ENCODE measurements around the gene MYO1D. TPM values are rescaled to one million over a fixed set of nuclear protein-coding genes. Genes with fewer than 3 reads are reported as not detected.
"Not testable (repeated sequence)": the region's sequence is repeated elsewhere in the genome, so short reads cannot be mapped to it uniquely, and the experiment has no call there.

Gene MYO1D
- total RNA-seq, 1 donor from 2014 or later = 38.9 TPM

DNA sequence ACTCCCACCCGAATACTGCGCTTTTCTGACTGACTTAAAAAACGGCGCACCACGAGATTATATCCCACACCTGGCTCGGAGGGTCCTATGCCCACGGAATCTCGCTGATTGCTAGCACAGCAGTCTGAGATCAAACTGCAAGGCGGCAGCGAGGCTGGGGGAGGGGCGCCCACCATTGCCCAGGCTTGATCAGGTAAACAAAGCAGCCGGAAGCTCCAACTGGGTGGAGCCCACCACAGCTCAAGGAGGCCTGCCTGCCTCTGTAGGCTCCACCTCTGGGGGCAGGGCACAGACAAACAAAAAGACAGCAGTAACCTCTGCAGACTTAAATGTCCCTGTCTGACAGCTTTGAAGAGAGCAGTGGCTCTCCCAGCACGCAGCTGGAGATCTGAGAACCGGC, 10.5 kb upstream of the MYO1D start:
- DNase-seq = not testable (repeated sequence)

DNA sequence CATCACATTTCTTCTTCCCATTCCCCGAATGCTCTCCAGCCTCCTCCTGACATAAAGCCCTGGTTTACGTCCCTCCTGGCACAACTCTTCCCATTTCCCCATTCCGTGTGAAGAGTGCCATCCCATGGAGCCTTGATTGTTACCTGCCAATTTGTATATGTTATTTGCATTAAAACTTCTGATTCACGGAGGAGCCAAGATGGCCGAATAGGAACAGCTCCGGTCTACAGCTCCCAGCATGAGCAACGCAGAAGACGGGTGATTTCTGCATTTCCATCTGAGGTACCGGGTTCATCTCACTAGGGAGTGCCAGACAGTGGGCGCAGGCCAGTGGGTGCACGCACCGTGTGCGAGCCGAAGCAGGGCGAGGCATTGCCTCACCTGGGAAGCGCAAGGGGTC, 10.0 kb upstream of the MYO1D start:
- not testable (repeated sequence) for DNase-seq

DNA sequence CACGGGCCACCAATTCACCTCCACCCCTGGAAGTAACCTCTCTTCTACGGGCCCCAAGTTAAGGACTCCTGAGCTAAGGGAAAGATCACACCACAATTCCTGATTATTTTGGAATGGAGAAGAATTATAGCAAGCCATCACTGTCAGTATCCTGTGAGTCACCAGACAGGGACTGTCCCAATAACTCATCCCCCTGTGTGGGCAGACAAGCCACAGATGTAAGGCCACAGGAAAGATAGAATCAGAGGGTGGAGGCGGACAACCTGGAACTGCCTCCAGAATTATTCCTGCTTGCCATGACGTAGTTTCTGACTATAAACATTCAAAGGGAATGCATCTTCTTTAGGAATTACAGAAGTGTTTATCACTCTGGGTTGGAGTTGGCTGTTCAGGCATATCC, 5.8 kb upstream of the MYO1D start:
- no peak for DNase-seq

DNA sequence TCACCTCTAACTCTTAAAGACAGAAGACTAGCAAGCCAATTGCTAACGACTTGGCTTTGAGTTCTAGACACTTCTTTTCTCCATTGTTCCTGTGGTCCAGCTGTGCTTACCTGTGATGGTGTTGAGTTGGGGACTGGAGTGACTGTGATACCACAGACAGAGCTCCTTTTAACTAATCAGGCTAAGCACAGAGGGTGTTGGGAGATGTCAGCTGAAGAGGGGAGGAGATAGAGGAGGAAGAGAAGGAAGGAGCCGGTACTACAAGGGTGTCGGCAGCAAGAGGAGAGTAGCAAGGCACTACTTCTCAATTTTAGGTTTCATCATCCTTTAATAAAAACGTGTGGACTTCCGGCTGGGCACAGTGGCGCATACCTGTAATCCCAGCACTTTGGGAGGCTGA, 5.1 kb upstream of the MYO1D start:
- DNase-seq = no peak

DNA sequence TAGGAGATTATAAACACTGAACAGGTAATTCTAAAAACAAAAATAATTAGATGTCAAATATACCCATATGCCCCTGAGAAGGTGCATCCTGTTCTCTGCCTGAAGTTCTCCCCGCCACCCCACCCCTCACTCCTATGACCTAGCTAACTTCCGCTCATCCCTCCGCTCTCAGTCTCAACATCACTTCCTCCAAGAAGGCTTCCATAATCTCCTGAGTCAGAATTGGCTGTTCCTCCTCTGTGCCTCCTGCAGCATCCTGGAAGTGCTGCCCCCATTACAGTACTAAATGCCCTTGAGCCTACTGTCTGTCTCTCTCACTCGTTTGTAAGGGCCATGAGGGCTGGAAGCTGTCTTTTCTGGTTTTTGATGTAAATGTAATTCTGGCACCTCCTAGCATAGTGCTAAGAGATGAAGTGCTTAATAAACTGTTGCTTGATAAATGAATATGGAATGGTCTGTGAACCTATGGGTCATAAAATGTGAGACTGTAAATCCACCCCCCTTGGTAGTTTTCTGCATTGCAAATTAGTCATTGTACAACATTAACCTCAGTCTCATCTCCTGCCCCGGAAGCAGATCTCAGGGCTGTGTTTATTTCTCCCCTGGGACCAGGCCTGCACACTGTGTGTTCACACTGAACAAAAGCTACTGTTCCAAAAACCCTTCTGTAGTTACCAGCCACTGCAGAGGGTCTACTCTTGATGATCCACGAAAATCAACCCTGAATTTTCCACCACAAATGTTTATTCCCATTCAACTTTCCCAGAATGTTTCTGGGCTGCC, 3.9 kb upstream of the MYO1D start:
- no peak for DNase-seq

DNA sequence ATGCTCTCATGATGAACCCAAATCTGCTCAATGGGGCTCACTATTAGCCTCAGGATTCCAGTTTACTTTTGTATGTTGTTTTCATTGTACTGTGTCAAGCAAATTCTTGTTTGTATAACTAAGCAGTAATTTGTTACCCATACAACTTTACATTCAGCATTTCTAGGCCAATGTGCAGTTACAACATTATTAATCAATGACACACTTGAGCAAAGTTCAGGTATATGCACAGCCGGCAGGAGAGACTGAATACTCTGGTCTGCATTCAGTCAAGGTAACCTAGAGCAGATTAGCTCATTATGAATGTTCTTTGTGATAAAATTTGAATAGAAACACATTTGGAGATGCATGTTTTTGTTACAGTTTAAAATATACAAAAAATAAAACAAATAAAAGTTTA, 2.2 kb upstream of the MYO1D start:
- no peak for DNase-seq

DNA sequence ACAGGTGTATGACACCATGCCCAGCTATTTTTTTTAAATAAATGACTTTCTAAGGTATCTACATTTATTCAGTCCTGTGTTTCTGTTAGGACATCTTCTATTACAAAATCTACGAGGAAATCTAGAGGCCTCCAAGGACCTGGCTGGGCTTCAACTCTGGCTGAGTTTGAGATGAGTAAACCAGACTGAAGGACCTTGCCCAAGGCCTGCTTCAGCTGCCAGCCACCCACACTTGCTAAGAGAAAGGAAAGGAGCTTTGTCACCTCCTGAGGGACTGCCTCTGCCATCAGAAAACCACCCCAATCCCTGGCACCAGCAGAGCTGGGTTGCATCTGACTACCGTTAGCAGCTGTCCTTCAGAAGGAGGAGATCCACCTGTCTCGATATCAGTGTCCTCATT, 1.3 kb upstream of the MYO1D start:
- DNase-seq = no peak

DNA sequence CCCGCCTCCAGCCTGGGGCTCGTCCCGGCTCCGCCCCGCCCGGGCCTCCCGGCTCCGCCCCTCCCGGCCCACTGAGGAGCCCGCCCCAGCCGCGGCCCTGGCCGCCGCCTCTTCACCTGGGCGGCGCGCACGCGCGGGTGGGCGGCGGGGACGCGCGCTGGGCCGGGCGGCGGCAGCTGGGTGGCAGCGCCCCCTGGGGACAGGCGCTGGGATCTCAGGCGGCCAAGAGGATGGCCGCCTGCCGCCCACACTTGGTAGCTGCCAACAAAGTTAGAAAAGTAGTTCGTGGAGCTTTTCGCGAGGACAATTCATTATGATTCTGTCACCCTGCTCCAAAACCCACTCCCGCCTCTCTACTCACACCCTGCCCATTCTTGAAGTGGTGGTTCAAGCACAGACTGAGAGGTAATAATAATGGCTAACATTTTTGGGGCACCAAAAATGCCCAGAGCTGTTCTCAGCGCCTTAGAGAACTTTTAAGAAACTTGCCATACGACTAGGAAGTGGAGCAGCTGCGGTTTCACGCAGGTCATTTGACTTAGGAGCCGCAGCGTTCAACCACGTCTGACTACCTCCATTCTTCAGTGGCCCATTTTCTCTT, 340 bp upstream of the MYO1D start:
- DNase-seq = peak; percentile 73

DNA sequence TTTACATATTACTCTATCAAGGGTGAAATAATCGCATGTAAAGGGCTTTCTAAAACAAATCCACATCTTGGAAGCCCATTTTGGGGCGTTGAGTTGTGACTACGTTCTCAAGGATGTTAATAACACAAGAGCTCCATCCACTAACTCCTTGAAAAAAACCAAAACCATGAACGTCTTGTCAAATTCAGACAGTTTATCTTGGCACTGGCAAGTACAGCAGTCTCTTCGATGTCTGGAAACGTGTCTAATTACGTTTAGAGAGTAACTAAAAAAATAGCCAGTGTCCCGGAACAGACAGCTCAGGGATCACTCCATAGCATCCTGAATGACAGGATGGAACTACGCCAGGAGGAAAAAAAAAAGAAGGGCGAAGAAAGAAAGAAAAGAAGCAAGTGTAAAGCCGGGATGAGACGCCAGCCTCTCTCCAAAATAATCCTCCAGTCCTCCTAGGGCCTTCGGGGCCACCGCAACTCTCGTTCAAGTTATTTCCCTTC, 954 bp downstream of the MYO1D start:
- DNase-seq = peak; percentile 28

DNA sequence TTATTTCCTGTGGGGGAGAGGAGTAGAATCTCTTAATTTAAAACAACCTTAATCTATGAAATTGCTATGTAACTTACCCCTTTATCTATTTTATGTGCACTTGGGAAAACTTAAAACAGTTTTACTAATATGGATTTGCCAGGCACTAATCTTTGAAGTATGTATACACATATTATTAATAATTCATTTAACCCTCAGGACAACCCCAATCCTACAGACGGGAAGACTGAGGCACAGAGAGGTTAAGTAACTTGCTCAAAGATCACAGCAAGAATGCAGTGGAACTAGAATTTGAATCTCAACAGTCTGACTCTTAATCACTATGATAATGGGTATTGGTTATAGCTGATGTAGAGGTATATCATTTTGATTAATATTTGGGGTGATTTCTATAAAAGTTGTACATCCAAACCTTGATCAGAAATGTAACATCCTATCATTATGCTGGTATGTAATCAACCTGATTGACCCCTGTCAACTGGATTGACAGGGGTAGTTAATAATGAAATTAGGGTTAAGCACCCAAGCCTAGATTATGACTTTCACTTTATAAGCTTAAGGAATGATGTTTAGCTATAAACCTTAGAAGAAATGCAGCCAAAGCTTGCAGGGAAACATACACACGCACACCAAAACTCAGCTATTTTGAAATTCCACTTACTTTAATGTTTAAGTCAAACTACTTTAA, 1.6 kb downstream of the MYO1D start:
- no peak for DNase-seq

DNA sequence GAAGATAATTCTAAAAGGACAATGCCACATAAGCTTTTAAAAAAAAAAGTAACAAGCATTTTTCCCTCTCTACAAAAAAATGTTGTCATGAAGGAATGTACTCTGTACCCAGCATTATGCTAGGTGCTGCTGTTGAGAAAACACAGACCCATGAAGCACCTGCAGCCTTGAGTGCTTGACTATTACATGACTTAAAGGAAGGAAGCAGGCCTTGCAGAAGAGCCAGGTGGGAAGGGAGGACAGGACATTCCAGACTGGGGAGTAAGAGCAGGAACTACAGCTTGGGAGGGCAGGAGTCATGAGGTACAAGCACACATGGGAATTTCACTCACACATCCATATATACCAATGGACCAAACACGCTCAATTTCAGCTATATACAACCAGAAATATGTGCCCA, 3.8 kb downstream of the MYO1D start:
- no peak for DNase-seq

DNA sequence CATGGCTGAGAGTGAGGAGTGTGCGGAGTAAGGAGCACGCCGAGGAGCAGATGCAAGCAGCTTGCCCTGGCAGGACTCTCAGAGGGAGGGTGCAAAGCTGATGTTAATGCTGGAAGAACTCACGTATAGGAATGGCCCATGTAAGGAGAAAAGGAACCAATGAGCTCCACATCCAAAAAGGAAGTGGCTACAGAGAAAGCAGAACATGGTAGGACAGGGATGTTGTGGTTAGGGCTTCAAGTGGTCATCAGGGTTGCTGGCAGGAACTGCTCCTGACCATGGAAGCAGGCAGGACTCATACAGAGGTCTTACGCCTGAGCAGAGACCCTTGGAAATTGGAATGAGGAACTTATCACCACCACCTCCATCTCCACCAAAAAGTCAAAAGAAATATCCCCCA, 5.2 kb downstream of the MYO1D start:
- no peak for DNase-seq

DNA sequence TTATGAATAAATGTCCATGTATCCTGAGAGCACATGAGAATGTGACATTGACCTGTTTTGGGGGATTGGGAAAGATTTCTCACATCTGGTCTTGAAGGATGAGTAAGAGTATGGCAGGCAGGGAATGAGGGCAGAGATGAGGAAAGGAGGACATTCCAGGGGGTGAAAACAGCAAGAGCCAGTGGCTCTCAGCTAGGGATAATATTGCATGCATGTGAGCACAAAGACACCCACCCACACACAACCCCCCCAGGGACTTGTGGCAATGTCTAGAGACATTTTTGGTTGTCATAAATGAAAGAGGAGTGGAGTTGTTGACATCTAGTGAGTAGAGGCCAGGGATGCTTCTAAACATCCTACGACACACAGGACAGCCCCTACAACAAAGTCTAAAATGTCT, 6.0 kb downstream of the MYO1D start:
- DNase-seq = no peak

DNA sequence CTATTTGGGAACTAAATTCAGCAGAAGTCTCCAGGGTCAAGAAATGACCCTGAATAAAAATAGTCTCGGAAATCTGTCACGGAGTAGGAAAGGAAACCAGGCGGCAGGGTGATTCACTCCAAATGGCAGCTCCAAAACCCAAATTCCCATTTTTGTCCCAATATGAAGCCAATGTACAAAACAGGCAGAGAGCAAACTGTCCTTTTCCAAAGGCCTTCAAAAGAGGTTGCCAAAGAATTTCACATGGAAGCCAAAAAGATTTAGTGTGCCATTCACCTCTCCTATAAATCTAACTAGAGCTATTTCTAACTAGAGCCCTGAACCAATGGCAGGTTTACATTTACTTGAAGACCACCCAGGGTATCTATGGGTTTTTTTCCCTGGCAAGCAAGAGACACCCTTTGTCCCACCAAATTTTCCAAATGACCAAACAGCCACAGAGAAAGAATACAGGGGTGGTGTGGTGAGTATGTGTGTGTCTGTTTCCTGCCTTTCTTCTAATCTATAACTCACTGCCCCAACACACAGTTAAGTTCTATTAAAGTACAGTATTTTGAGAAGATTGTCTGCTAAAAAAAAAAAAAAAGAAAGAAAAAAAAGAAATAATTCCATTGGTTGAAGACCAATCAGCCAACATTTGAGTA, 6.8 kb downstream of the MYO1D start:
- no peak for DNase-seq

DNA sequence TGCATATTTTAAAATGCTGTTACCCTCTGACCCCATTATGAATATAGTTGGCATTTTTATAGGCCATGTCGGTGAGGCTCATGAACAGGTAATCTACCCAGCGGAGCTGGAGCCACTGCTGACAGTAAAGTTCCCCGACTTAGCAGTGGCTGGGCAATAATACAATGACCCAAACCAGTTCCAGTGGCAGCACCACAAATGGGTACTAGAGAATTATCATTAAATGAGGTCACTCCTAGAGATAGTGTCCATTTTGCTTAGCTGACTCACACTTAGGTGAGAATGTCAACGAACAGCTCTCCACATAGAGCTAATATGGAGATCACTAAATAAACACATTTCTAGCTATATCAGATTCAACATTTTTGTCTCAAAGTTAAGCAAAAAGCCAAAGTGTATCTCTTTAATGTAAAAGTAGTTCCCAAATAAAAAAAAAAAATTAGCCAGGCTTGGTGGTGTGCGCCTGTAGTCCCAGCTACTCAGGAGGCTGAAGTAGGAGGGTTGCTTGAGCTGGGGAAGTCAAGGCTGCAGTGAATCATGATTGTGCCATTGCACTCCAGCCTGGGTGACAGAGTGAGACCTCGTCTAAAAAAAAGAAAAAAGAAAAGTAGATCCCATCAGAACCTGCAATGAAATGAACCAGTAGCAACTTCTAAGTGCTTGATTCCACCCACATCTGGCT, 7.4 kb downstream of the MYO1D start:
- no peak for DNase-seq

DNA sequence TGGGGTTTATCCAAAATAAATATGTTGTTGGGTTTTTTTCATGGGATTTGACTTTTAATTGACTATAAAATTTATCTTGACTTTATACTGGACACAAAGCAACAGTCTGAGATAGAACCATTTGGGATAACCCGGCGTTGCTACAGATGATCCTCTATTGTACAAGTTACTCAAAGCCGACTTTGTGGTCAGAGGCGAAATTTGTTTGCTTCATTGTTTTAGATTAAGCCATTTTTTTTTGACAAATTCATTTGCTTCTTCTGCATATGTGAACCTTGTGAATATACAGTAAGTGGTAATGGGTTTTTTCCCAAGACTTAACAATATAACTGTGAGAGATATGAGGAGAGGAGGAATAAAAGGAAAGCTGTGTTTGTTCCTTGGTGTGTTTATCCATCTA, 11.8 kb downstream of the MYO1D start:
- no peak for DNase-seq

DNA sequence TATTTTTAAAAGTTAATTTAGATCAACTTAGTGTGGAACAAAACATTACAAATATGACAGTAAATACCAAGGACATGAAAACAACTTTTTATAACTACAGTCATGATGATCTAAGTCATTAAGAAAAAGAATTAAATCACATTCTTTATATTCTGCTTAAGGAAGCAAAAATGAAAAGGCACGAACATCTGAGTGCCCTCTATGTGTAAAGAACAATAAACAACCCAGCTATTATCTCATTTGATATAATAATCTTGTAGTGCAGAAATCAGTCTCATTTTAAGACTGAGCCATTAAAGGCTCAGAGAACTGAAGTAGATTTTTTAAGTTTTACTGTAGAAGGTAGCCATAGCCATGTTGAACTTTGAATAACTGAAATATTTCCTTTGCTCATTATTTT, 13.4 kb downstream of the MYO1D start:
- DNase-seq = no peak

DNA sequence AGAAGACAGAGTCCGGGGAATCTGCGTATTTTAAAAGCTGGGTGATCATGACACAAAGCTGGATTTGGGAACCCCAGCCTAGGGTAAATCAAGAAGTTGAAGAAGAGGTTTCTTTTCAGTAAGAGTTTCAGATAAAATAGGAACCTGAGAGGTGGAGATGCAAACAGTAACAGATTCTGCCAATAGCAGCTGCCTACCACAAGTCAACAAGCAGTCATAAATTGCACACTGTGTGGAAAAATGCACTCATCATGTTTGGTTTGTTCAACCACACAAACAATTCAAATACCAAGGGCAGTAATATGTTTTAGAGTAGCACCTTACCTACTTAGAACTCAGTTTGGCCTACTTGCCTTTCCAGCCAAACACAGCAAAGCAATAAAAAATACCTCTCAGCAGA, 14.0 kb downstream of the MYO1D start:
- no peak for DNase-seq

DNA sequence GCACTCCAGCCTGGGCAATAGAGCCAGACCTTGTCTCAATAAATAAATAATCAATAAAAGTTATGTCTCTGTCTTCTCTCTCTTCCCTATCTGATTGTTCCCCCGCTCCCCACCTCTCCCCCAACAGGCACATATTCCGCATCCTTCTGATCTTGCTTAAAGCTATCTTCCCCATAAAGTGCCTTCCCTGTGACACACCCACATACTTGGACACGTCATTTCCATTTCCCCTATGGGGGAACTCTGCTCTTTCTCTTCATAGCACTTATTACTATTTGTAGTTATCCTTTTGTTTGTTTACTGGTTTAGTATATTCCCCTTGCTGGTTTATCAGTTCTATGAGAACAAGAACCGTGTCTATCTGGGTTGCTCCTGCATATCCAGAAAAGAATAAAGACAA, 14.9 kb downstream of the MYO1D start:
- DNase-seq = no peak

DNA sequence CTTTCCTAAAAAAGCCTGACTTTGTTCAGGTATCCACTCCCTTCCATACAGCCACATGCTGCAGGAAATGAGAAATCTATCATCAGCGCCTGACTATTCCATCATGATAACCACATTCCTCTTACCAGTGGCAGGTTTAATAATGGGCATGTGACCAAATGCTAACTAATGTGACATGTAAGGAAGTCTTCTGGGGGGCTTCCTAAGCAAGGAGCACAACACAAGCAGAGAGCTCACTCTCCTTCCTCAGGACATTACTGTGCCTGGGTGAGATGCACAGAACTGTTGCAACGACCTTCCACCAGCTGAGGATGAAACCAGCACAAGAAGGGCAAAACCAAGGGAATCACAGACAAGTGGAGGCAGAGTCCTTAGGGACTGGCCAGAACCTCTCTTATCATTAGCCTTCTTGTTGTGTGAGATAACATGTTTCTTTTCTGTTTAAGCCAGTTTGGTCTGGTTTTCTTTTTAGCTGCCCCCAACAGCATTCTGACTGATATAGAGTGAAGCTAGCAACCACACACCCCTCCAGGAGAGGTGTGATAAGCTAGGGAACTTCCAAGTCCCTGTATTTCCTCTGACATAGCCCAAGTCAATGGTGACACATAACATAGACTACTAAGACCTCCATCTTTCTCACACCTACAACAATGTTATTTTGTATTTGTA, 16.9 kb downstream of the MYO1D start:
- no peak for DNase-seq

DNA sequence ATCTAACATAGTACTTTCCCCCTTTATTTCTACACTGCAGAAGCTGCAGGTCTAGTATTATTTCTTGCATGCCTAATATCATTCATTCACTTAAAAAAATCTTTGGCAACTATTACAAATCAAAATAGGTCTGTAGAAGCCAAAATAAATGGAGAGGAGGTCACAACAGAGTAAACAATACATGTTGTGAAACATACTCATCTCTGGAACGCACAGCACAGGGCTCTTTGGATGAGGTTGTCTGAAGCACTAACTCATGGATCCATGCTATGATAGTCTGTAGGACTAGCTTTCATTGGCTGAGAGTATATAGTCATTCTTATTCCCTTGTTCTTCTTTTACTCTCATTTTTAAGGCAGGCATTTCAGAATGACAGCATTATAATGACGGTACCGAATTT, 21.3 kb downstream of the MYO1D start:
- no peak for DNase-seq

DNA sequence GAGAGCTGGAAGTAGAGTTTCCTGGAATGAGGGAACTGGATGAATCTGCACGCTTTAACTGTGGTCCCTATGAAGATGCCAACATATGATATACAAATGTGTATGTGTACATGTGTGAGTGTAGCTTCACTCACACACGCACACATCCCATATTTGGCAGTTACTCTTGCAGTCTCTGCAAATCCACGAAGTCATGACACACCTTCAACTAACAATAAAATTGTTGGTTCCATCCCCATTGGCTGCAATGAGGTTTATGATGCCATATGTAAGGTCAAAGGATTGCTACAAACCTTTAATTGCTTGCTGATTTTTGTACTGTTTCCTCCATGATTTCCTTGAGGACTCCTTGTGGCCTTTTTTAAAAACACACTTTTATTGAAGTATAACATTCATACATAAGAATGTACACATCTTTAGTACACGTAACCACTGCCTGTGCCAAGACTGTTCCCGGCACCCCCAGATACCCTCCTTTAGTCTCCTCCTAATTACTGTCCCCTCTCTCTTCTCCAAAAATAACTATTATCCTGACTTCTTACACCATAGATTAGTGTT, 22.0 kb downstream of the MYO1D start:
- DNase-seq = no peak
